HepG2 (cell line): ENCODE measurements around the gene ETHE1. TPM values are rescaled to one million over a fixed set of nuclear protein-coding genes. Genes with fewer than 3 reads are reported as not detected.

Source experiments
- ATAC-seq: fragments of 200-7000 bp; cut with Tn5 transposase; 3 replicates; pipeline ENCODE4 v1.9.1; 2020; ENCODE audit warnings: mild to moderate bottlenecking, moderate library complexity
- BruUV-seq: library from RNA; stranded (reverse); fragments of 400-500 nt; replicated peaks from 2 replicates; lab custom pipeline; 2021; lab: Mats Ljungman, UMichigan
- CTCF ChIA-PET: fragments of 300-600 bp; formaldehyde crosslinking; extraction: SDS; loops from one replicate; lab custom pipeline; 2021; ENCODE audit warnings: low total read pairs, inconsistent platforms, low intra/inter-chr PET ratio; lab: Yijun Ruan, JAX
- POLR2A ChIA-PET: fragments of 350-600 bp; sonication (Branson Sonifier 250); formaldehyde crosslinking; loops from one replicate; lab custom pipeline; 2020; ENCODE audit warnings: antibody characterized with exemption, inconsistent platforms; lab: Yijun Ruan, JAX
- DNase-seq: peaks from one replicate; pipeline ENCODE4 v3.0.0-alpha.2; 2015; ENCODE audit warnings: low spot score
- FAIRE-seq: peaks from 3 replicates; lab custom pipeline; 2011; peaks lifted over from hg19 to GRCh38; lab: Jason Lieb, UNC
- H2AFZ ChIP-seq: one replicate; pipeline ENCODE4 v1.6.1; 2011; ENCODE audit warnings: low read length, inconsistent platforms
- H3K27ac ChIP-seq: fragments of 300-600 bp; 3 replicates; pipeline ENCODE4 v1.8.0; 2011; ENCODE audit warnings: mixed run types, mild to moderate bottlenecking, mixed read lengths, low read length, inconsistent platforms; ENCODE audit not compliant: insufficient read depth; ENCODE audit errors: extremely low read length
- H3K27me3 ChIP-seq, 2 experiments: fragments of 200-600 bp in 1 of 2; 2 replicates in 1 of 2; 3 replicates in 1 of 2; pipeline versions ENCODE4 v1.6.0 to v1.8.0; 2011; ENCODE audit warnings: low read length in 2 of 2, mild to moderate bottlenecking in 2 of 2, moderate library complexity in 2 of 2, inconsistent platforms in 1 of 2; ENCODE audit not compliant: insufficient read depth in 2 of 2, control insufficient read depth in 1 of 2
- H3K36me3 ChIP-seq, 2 experiments: fragments of 200-600 bp in 1 of 2; replicated peaks in 1 of 2; 2 replicates in 1 of 2; 3 replicates in 1 of 2; pipeline versions ENCODE4 v1.5.1 to v1.8.0; 2011; ENCODE audit warnings: low read length in 2 of 2, inconsistent platforms in 1 of 2; ENCODE audit not compliant: insufficient read depth in 2 of 2, control insufficient read depth in 1 of 2
- H3K4me1 ChIP-seq: 2 replicates; pipeline ENCODE4 v1.5.1; 2012; ENCODE audit warnings: low read length, inconsistent platforms; ENCODE audit not compliant: insufficient read depth
- H3K4me2 ChIP-seq: 2 replicates; pipeline ENCODE4 v1.6.0; 2011; ENCODE audit warnings: low read depth, low read length, inconsistent platforms
- H3K4me3 ChIP-seq, 3 experiments: fragments of 200-600 bp in 1 of 3; sonication (generic), shearing (Covaris generic) in 1 of 3; replicated peaks in 1 of 3; 2 replicates each; pipeline ENCODE4 v1.5.1; 2011 to 2016; ENCODE audit warnings: low read length in 3 of 3, inconsistent platforms in 2 of 3, low read depth in 2 of 3, mild to moderate bottlenecking in 2 of 3, control low read depth in 1 of 3, mixed read lengths in 1 of 3; ENCODE audit not compliant: insufficient read depth in 1 of 3
- H3K79me2 ChIP-seq: one replicate; pipeline ENCODE4 v1.6.1; 2011; ENCODE audit warnings: low read length, inconsistent platforms; ENCODE audit not compliant: insufficient read depth
- H3K9ac ChIP-seq: 2 replicates; pipeline ENCODE4 v1.6.0; 2011; ENCODE audit warnings: mild to moderate bottlenecking, low read depth, low read length, inconsistent platforms; ENCODE audit not compliant: insufficient read depth
- H3K9me3 ChIP-seq: 2 replicates; pipeline ENCODE4 v1.5.1; 2012; ENCODE audit warnings: mild to moderate bottlenecking, low read length
- H4K20me1 ChIP-seq: 2 replicates; pipeline ENCODE4 v1.6.0; 2011; ENCODE audit warnings: inconsistent platforms, mild to moderate bottlenecking, low read length, moderate library complexity; ENCODE audit not compliant: insufficient read depth
- JUN ChIP-seq: sonication (generic); formaldehyde crosslinking; IDR thresholded peaks from 2 replicates; pipeline ENCODE4 v1.4.0; 2020; ENCODE audit warnings: mild to moderate bottlenecking, missing genetic modification reagents
- NKX3-1 ChIP-seq: sonication (generic); formaldehyde crosslinking; IDR thresholded peaks from 2 replicates; pipeline ENCODE4 v1.5.0; 2020; ENCODE audit warnings: missing genetic modification reagents
- TSC22D2 ChIP-seq: sonication (generic); formaldehyde crosslinking; IDR thresholded peaks from 2 replicates; pipeline ENCODE4 v1.5.1; 2020; ENCODE audit warnings: missing genetic modification reagents, mild to moderate bottlenecking, borderline replicate concordance
- ZNF260 ChIP-seq: sonication (generic); formaldehyde crosslinking; IDR thresholded peaks from 2 replicates; pipeline ENCODE4 v1.4.0; 2020; ENCODE audit warnings: missing genetic modification reagents, low read depth, mild to moderate bottlenecking, borderline replicate concordance
- ZNF724P ChIP-seq: sonication (generic); formaldehyde crosslinking; IDR thresholded peaks from 2 replicates; pipeline ENCODE4 v1.8.0; 2022; ENCODE audit warnings: missing genetic modification reagents, borderline replicate concordance
- ZNF768 ChIP-seq: sonication (generic); formaldehyde crosslinking; IDR thresholded peaks from 2 replicates; pipeline ENCODE4 v1.4.0; 2020; ENCODE audit warnings: missing genetic modification reagents
- ZNF790 ChIP-seq: sonication (generic); formaldehyde crosslinking; IDR thresholded peaks from 2 replicates; pipeline ENCODE4 v1.8.0; 2022; ENCODE audit warnings: missing genetic modification reagents, mild to moderate bottlenecking, borderline replicate concordance
- ZNF839 ChIP-seq: sonication (generic); formaldehyde crosslinking; IDR thresholded peaks from 2 replicates; pipeline ENCODE4 v1.4.0; 2020; ENCODE audit warnings: missing genetic modification reagents, mild to moderate bottlenecking, borderline replicate concordance
- in situ Hi-C: cut with HindIII; loops from 2 replicates; pipeline ENCODE4 v1.10.0; 2017; ENCODE audit warnings: low pct_unique_long_range_greater_than_20kb; ENCODE audit not compliant: extremely low pct_ligation_motif_present
- intact Hi-C: fragments of 100-400 bp; cut with micrococcal nuclease; formaldehyde crosslinking; loops from one replicate; pipeline ENCODE4 v1.10.0; 2022; ENCODE audit not compliant: unreplicated experiment
- polyA plus RNA-seq, 8 experiments: library from polyadenylated mRNA; depleted of rRNA in 3 of 8; stranded (reverse) in 7 of 8; unstranded in 1 of 8; fragments of >200 nt; fragmentation: Illumina TruSeq in 4 of 8; extraction: Trizol in 4 of 8; gene quantifications; 2 replicates each; pipeline versions ENCODE4 v1.2.1 to v1.2.3, GENCODE V29; 2011 to 2016; ENCODE audit warnings: low read depth in 4 of 8, missing spikeins in 1 of 8, mixed read lengths in 1 of 8; ENCODE audit not compliant: insufficient read depth in 1 of 8
- total RNA-seq, 5 experiments: library from RNA; depleted of rRNA; stranded (reverse); fragments of >200 nt; fragmentation: Illumina TruSeq; extraction: Trizol; gene quantifications; 2 replicates each; pipeline ENCODE4 v1.2.3, GENCODE V29; 2016; ENCODE audit warnings: low read depth in 1 of 5
- TF ChIP-seq, protein P1 (sequence below): IDR thresholded peaks from 2 replicates; pipeline ENCODE4 v1.6.1; 2016; ENCODE audit warnings: mild to moderate bottlenecking
- TF ChIP-seq, protein P2 (sequence below): IDR thresholded peaks from 2 replicates; pipeline ENCODE4 v1.6.1; 2016
- TF ChIP-seq, protein P3 (sequence below): sonication (generic); formaldehyde crosslinking; IDR thresholded peaks from 2 replicates; pipeline ENCODE4 v1.4.0; 2020; ENCODE audit warnings: missing genetic modification reagents, borderline replicate concordance

ETHE1 gene
- total and polyA plus RNA-seq, 2 of the 13 experiments (the other 11 are each of a cell fraction or from before 2014, with no cell fraction given): 32.5 to 58.4 TPM

GRCh38 chr19:43476606-43477005 lies 50.4 kb downstream of the ETHE1 start:
- Histone ChIP-seq H3K4me3 (no peak overlapping the region), H3K27me3 (no peaks in the 10 kb centered on the region), H3K4me1 (no peaks in the 10 kb centered on the region), H3K9ac (no peak overlapping the region), H3K27ac (no peak overlapping the region), H4K20me1 (no peaks in the 10 kb centered on the region), H3K9me3 (no peaks in the 10 kb centered on the region), H3K79me2 (no peaks in the 10 kb centered on the region), H3K36me3 (peaks cover 3 to 5% of the 10 kb centered on the region in 2 experiments; a peak in 2 of 5 replicates)
- in situ Hi-C loops (no loop called here), intact Hi-C loops (no loop called here)
- ATAC-seq (no peak), FAIRE-seq (no peak), DNase-seq (no peak)
- POLR2A ChIA-PET: no interaction called here
- TF ChIP-seq, protein P1, sequence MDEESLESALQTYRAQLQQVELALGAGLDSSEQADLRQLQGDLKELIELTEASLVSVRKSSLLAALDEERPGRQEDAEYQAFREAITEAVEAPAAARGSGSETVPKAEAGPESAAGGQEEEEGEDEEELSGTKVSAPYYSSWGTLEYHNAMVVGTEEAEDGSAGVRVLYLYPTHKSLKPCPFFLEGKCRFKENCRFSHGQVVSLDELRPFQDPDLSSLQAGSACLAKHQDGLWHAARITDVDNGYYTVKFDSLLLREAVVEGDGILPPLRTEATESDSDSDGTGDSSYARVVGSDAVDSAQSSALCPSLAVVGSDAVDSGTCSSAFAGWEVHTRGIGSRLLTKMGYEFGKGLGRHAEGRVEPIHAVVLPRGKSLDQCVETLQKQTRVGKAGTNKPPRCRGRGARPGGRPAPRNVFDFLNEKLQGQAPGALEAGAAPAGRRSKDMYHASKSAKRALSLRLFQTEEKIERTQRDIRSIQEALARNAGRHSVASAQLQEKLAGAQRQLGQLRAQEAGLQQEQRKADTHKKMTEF: no peak
- TF ChIP-seq, protein P2, sequence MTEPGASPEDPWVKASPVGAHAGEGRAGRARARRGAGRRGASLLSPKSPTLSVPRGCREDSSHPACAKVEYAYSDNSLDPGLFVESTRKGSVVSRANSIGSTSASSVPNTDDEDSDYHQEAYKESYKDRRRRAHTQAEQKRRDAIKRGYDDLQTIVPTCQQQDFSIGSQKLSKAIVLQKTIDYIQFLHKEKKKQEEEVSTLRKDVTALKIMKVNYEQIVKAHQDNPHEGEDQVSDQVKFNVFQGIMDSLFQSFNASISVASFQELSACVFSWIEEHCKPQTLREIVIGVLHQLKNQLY: no peak
- TF ChIP-seq ZNF260 (CRISPR knock-in tag) (no peak), ZNF839 (CRISPR knock-in tag) (no peak), TSC22D2 (no peak), ZNF724P (CRISPR knock-in tag) (no peak), ZNF790 (CRISPR knock-in tag) (no peak), NKX3-1 (CRISPR knock-in tag) (no peak), JUN (CRISPR knock-in tag) (no peak), ZNF768 (CRISPR knock-in tag) (no peak)
- TF ChIP-seq, protein P3, sequence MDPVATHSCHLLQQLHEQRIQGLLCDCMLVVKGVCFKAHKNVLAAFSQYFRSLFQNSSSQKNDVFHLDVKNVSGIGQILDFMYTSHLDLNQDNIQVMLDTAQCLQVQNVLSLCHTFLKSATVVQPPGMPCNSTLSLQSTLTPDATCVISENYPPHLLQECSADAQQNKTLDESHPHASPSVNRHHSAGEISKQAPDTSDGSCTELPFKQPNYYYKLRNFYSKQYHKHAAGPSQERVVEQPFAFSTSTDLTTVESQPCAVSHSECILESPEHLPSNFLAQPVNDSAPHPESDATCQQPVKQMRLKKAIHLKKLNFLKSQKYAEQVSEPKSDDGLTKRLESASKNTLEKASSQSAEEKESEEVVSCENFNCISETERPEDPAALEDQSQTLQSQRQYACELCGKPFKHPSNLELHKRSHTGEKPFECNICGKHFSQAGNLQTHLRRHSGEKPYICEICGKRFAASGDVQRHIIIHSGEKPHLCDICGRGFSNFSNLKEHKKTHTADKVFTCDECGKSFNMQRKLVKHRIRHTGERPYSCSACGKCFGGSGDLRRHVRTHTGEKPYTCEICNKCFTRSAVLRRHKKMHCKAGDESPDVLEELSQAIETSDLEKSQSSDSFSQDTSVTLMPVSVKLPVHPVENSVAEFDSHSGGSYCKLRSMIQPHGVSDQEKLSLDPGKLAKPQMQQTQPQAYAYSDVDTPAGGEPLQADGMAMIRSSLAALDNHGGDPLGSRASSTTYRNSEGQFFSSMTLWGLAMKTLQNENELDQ (CRISPR knock-in tag): no peak
- TF ChIP-seq, all 625 proteins: peak for 0
- no TSS peak for BruUV-seq
- no peak overlapping the region for H3K4me2 ChIP-seq
- no peak overlapping the region for H2AFZ ChIP-seq
- CTCF ChIA-PET: no interaction called here
